GM18517 (cell line): ENCODE measurements around the gene PCNT.
"Not testable (repeated sequence)": the region's sequence is repeated elsewhere in the genome, so short reads cannot be mapped to it uniquely, and the experiment has no call there.

Experiments used
- ATAC-seq: cut with Tn5 transposase; IDR thresholded peaks from one replicate; pipeline ENCODE4 v1.9.1; 2021; ENCODE audit warnings: mild to moderate bottlenecking, moderate library complexity; ENCODE audit not compliant: unreplicated experiment

The PCNT gene

DNA sequence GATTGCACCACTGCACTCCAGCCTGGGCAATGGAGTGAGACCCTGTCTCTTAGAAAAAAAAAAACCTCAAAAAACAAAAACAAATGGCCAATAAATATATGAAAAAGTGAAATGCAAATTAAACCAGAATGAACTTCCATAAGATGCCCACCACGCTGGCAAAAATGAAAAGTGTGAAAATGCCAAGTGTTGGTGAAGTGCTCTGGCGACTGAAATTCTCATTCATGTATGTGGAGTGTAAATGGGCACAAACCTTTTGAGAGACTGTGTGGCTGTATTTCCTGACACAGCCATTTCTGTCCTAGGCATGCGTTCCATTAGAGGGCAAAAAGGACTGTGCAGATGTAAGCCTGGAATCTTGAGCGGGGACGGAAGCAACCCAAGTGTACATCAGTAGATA, 19.5 kb upstream of the PCNT start:
- ATAC-seq: no peak

DNA sequence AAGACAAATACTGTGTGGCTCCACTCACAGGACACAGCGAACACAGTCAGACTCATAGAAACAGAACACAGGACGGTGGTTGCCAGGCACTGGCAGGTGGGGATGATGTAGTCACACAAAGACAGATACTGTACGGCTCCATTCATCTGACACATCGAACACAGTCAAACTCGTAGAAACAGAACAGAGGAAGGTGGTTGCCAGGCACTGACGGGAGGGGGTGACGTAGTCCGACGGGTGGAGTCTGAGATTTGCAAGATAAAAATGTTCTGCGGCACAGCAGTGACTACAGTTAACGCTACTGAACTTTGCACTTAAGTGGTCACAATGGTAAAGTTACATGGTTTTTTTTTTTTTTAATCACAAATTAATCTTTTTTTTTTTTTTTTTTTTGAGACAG, 19.0 kb upstream of the PCNT start:
- no peak for ATAC-seq

DNA sequence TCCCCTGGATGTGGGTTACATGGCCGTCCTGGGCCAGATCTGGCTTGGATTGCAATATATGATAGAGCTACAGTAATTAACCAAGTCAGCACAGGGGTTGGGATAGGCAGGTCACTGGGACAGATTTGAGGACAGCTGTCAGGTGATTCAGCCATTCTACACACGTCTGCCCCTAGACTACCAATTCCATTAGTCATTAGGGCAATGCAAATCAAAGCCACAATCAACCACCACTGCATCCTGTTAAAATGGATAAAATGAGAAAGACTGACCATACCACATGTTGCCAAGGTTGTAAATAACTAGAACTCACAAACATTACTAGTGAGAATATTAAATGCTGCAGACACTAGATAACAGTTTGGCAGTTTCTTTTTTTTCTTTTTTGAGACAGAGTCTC, 16.3 kb upstream of the PCNT start:
- ATAC-seq: no peak

DNA sequence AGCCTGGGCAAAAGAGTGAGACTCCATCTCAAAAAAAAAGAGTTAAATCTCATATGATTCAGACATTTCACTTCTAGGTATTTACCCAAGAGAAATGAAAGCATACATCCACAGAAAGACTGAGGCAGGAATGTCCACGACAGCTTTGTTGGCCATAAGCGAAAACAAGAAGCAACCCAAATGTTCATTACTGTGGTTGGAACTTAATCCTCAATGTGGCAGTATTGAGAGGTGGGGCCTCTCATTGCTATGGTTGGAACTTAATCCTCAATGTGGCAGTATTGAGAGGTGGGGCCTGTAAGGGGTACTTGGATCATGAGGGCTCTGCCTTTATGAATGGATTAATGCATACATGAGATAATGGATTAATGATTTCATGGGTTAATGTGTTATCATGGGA, 15.5 kb upstream of the PCNT start:
- no peak for ATAC-seq

DNA sequence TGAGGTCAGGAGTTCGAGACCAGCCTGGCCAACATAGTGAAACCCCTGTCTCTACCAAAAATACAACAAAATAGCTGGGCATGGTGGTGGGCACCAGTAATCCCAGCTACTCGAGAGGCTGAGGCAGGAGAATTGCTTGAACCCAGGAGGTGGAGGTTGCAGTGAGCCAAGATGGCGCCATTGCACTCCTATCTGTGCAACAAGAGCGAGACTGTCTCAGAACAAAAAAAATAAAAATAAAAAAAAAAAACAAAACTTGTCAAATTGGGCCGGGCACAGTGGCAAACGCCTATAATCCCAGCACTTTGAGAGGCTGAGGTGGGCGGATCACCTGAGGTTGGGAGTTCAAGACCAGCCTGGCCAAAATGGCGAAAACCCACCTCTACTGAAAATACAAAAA, 13.7 kb upstream of the PCNT start:
- ATAC-seq: not testable (repeated sequence)

DNA sequence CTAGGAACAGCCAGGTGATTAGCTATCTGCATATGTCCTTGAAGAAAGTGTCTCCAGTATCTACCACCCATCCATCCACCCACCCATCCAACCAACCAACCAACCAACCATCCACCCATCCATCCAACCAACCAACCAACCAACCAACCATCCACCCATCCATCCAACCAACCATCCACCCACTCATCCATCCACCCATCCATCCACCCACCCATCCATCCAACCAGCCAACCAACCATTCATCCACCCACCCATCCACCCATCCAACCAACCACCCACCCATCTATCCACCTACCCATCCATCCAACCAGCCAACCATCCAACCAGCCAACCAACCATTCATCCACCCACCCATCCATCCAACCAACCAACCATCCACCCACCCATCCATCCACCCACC, 12.4 kb upstream of the PCNT start:
- no peak for ATAC-seq

DNA sequence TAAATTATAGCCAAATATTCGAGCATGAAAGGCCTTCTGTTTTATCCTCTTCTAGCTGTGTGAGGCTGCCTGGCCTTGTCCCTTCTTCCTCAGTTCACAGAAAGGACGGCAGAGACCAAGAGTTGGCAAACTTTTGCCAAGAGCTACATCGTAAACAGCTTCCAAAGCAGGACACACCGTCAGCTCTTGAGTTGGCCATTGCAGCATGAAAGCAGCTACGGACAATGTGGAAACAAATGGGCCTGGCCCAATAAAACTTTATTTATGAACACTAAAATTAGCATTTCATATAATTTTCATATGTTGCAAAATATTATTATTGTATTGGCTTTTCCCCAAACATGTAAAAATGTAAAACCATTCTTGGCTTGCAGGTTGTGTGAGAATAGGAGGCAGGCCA, 11.0 kb upstream of the PCNT start:
- ATAC-seq: no peak

DNA sequence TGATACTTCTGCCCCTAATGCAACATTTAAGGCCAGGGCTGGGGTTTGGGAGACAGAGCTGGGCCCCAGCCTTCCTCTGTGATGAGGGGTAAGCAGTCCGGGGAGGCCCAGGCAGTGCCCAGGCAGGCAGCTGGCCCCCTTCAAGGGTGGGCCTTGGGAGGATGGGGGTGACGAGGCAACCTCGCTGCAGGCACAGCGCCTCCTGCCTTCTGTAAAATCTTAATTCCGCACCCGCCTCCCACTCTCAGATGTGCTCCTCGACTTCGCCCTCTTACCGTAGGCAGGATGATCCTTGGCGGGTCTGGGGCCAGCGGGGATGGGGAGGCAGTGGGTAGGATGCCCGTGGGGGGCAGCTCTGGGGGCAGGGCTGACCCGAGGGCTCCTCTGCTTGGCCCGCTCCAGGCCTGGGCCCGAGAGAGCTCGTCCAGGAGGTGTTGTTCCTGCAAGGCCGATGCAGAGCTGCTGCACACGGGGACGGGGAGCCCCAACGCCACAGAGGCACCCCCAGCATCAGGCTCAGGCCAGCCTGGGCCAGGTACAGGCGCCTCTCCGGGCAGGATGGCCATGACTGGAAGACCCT, 9.4 kb upstream of the PCNT start:
- ATAC-seq: no peak

DNA sequence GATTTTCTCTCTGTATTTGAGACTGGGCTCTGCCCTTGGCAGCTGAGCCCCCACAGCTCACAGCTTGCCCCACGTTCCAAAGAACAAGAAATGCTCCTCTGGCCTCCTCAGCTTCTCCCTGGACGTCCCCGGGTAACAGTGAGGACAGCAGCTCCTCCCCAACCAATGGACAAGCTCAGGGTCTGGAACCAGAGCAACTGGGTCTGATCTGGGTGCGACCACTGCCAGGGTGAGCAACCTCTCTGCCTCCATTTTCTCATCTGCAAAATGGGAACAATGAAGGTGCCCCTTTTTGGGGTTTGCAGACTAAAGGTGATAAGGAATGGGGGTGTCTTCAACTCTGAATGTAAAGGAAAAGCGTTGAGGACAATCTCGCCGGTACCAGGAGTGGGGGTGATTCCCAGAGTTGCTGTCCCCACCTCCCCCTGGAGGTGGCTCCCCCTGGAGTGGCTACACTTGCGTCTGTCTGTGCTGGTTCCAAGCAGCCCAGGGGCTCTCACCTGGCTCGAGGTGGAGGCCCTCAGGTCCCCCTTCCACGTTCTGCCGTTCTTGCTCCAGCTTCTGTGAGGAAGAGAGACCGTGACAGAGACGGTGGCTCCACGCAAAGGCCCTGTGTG, 7.1 kb upstream of the PCNT start:
- no peak for ATAC-seq

DNA sequence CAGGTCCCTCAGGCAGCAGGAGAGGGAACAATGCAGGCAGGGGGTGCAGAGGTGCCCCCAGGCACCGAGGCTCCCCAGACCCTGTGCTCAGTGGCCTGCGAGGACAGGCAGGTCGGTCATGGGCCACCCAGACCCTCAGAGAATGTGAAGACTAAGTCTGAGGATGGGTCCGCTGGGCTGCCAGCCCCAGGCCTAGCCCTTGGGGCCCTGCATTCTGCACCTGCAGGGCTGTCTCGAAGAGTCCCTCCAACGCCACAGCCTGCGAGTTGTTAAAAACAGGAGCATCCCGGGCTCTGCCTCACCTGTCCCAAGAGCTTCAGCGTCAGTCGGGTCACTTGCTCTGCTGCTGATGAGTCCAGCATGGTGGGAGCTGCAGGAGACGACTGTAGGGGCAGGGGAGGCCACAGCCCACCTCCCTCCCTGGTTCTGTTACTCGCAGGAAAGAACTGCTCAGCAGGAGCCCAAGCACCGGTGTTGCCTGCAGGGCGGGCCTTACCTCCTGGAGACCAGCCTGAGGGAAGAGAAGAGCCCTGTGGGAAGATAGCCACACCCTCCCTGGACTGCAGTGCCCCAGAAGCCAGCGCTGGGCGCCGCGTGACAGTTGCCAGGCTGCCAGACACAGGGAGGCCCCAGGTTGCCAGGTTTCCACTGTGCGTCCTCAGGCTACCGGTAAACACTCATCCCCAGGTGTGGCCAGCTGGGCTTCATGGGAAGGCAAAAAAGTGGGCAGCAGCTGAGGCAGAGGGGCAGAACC, 6.1 kb upstream of the PCNT start:
- no peak for ATAC-seq

DNA sequence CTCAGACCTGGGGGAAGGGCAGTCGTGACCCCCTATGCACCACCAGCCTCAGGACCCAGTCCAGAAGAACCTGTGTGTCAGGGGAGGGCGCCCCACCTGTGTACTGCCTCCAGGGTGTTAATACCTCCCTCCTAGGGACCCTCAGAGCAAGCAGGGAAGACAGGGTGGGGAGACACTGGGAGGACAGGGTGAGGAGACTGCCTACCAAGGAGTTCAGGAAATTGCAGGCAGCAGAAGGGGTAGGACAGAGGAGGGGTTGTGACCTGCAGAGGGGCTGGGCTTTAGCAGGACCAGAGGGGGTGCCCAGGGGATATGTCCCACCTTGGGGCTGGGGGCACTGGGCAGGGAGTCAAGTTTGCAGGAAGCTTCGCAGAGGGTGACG, 5.5 kb upstream of the PCNT start:
- no peak for ATAC-seq

DNA sequence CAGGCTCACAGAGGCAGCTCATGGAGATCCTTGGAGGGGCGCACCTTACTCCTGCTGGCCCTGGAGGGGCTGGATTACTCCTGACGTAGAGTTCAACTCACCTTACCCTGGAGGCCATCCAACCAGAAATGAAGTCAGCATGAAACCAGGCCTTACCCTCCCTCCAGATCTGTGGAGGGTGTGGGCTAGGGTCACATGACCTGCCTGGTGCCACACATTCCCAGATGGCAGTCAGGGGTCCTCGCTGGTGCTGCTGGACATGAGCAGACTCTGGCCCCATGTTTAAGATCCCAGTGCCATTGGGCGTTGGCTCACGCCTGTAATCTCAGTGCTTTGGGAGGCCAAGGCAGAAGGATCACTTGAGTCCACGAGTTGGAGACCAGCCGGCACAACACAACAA, 4.8 kb upstream of the PCNT start:
- ATAC-seq: no peak

DNA sequence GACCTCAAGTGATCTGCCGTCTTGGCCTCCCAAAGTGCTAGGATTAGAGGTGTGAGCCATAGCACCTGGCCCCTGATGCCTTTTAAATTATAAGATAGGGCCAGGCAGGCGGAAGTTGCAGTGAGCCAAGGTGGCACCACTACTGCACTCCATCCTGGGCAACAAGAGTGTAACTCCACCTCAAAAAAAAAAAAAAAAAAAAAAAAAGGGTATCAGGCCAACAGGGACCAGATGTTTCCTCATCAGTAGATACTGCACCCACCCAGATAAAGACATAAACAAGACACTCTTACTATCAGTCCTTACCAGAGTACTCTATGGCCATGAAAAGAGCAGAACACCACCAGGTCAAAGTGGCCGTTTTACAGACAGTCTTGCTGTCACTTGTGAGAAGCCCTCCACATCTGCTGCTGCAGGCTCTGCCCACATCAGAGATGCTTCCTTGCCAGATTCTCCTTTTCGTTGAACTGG, 3.6 kb upstream of the PCNT start:
- ATAC-seq: no peak

DNA sequence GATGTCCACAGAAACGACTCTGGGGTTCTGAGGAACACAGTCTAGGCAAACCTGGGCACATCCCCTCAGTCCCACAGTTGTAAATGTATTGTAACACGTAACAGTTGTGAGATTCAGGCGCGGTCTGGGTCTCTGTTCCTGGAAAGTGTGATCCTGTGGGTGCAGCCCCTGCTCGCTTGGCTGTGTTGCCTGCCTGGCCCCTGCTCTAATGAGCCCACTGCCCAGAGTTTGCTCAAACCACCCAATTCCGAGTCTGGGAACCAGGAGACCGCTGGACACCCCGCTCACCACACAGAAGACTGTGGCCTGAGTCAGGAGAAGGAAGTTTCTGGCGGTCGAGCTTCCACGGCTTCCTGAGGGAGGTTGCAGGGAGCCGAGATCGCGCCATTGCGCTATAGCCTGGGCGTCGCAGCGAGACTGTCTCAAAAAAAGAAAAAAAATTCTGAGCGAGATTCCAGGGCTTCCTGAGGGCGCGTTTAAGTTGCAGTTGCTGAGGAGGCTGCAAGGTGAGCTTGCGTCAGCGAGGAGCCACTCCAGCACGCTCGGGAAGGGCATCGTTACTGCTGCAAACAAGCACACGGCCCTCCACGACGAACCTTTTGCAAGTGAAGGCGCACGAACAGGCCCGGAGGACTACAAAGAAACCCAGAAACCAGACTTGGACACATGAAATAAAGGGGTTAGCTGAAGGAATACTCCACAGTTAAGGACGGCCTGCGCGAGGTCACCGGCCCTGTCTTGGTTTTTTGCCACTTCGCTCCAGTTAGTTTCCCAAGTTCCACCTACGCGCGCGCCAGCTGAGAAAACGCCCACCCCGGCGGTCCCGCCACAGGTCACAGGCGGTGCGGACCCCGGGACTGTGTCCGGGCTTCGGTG, 1.4 kb upstream of the PCNT start:
- ATAC-seq: no peak

DNA sequence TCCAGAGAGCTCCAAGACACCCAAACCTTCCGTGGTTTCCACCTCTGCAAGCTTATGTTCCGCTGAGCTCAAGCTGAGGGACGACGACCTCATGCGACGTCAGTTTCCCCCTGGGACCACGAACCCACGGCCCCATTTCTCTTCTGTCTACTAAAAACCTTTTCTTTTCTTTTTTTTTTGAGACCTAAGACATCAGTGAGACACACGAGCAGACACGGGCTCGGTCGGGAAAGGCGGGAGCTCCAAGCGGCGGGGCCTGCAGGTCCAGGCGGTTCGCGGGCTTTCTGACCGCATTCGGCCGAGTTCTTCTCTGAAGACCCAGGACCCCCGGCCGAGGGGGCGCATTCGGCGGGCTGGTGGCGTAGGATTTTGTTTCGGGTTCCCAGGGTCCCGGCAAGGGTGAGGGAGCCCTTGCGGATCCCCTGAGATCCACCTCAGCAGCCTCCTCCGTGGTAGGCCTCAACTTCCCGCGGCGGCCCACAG, 688 bp upstream of the PCNT start:
- peak; percentile 19 for ATAC-seq

DNA sequence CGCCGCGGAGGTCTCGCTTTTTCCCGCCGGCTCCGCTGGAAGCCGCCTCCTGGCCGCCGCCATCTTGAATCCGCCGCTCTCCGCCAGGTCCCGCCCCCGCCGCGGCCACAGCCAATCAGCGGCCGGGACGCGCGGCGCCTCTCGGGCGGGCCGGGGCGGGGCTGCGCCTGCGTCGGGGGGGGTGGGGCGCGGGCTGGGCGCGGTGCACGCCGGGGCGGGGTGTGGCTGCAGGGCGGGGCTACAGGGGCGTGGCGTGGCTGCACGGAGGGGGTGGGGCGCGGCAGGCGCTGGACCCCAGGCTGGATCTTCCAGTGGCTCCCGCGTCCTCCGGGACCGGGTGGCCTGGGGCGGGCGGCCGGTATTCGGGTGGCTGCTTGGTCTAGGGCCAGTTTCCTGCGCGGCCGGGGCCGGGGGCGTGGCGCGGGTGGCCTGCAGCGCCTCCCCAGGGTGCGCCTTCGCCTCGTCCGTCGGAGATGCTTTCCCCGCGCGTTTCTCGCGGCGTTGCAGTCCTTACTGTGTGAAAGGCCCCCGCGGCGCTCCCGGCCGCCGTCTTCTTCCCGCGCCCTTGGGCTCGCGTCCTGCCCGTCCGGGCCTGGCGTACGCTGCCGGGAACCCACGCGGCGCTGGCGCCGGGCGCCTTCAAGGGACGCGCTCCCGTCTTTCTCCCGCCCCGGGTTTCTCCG, 575 bp downstream of the PCNT start:
- peak; percentile 43 for ATAC-seq

DNA sequence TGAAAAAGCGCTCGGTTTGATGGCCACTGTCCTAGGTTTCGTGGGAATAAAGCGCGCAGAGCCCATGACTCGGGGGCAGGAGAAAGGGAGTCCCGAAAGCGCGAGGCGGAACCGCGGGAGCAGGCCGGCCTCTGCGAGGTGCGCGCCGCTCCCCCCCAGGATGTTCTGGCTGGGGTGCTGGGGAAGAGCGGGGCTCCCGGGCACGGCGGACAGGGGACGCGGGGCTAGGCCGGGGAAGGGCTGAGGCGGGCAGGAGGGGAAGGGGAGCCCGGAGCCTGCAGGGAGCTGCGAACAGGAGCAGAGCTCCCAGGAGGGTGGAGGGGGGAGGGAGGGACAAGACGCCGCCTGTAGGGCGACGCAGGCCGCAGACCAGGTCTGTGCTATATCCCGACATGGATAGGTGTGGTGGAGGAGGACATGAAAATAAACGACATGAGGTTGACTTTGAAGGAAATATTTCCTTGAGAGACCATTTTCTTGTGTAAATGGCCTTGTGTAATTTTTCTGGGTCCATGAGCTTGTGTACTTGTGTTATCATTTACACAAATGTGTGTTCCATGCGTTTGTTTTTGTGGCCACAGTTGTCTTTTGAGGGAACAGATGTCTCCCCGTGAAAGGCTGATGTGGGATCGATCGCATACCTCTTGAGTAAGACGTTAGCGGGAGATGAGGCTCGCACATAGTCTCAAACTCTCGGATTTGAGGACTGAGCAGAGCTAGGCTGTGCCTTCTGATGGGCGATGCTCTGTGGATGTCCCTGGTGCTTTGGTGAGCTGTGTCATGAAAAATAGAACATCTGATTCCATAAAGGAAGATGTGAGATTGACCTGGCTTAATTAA, 1.3 kb downstream of the PCNT start:
- ATAC-seq: no peak

DNA sequence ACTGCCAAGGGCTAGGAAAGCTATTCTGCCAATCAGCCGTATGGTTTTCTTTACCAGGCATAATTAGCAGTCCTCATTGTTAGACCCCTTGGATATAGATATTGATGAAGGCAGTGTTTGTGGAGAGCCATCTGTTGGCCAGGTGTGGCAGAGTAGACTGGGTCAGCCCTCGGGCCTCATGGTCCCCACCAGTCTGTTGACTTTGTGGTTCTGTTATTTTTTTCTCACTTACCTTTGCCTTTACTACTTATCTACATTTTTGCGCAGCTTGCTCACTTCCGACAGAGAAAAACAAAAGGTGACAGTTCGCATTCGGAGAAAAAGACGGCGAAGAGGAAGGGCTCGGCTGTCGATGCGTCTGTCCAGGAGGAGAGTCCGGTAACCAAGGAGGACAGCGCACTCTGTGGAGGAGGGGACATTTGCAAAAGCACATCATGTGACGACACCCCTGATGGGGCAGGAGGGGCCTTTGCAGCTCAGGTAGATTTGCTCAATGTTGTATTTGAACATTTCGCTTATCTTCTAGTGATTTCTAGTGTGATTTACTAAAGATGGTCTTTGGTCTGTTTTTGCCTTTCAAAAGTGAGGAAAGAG, 2.3 kb downstream of the PCNT start:
- no peak for ATAC-seq

DNA sequence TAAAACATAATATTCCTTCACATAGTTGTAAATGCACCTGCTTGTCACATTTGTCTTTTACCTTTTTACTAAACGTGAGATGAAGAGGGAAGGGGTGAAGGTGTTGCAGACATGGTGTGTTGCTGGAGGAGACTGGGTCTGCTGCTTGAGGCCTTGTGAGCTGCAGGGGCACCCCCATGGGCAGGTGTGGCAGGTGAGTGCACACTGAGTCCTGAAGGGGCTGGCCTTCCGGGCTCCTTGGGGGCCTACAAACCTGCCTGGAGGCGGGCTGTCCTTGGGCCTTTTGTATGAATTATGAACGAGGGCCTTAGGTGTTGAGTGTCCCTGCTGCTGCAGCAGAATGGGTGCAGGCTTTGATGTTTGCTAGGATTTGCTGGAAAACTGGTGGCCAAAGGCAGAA, 3.8 kb downstream of the PCNT start:
- no peak for ATAC-seq
